GM12874 (cell line): Measurements from ENCODE around the gene ERGIC1.

Experiments used
- TF ChIP-seq, protein P1 (sequence below): IDR thresholded peaks from 2 replicates; pipeline ENCODE4 v1.5.1; 2011; ENCODE audit warnings: low read depth, mild to moderate bottlenecking, control low read depth, low read length, moderate library complexity; ENCODE audit not compliant: insufficient read depth

Gene ERGIC1

DNA sequence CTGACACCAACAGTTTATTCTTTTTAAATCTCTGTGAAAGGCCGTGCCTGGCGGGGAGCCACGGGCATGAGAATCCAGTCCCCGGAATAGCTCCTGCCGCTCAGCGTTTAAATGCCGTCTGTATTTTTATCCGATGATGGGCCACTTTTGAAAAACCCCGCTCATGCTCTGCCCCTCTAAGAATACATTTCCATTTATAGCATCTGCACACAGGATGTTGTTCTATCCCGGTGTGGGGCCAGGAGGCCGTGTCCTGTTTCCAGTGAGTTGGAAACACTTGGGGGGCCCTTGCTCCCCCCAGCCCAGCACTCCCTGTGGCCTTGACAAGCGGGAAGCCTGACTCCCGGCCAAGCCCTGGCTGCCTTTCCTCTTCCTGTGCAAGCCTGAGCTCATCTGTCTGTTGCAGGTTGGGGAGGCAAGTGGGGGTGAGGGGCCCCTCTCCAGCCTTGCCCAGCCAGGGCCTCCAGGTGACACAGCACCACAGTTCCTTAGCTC lies 39.0 kb downstream of the ERGIC1 start:
- TF ChIP-seq, protein P1, sequence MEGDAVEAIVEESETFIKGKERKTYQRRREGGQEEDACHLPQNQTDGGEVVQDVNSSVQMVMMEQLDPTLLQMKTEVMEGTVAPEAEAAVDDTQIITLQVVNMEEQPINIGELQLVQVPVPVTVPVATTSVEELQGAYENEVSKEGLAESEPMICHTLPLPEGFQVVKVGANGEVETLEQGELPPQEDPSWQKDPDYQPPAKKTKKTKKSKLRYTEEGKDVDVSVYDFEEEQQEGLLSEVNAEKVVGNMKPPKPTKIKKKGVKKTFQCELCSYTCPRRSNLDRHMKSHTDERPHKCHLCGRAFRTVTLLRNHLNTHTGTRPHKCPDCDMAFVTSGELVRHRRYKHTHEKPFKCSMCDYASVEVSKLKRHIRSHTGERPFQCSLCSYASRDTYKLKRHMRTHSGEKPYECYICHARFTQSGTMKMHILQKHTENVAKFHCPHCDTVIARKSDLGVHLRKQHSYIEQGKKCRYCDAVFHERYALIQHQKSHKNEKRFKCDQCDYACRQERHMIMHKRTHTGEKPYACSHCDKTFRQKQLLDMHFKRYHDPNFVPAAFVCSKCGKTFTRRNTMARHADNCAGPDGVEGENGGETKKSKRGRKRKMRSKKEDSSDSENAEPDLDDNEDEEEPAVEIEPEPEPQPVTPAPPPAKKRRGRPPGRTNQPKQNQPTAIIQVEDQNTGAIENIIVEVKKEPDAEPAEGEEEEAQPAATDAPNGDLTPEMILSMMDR: no peak

DNA sequence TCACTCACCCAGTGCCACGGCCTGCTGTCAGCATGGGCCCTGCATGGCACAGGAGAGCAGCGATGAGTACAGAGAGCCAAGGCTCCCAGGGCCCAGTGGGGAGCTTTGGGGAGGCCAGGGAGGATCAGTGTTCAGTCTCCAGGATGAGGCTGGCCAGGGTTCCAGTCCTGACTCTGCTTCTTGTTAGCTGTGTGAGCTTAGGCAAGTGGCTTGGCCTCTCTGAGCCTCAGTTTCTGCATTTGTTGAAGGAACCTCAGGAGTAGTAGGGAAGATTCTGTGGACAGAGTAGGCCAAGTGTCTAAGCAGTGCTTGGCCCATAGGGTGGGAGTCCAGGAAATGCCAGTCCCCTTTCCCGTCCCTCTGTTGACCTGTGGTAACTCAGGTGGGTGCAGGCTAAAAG lies 39.5 kb downstream of the ERGIC1 start:
- TF ChIP-seq, protein P1: no peak

DNA sequence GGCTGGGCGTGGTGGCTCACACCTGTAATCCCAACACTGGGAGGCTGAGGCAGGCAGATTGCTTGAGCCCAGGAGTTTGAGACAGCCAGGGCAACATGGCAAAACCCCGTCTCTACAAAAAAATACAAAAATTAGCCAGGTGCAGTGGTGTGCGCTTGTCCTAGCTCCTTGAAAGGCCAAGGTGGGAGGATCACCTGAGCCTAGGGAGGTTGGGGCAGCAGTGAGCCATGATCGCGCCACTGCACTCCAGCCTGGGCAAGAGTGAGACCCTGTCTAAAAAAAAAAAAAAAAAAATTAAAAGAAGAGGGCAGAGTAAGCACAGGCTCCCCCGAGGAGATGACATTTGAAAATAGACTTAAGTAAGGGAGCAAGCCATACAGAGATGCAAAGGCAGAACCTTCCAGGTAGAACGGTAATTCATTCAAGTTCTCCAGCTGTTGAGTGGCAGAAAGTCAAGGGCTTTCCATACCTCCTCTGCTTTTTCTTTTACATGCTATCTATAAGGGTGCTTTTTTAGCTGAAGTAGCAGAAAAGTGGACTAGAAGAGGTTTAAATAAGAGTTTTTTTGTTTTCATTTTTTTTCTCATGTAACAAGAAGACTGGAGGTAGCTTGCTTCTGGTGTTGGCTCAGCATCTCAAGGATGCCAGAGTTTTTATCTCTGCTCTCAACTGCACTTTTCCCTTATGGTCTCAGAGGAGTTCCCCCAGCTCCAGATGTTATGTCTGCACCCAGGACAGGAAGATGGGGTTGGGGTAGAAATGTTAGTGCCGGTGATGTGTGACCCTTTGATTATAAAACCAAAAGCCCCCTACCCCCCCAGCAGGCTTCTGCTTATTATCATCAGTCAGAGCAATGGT lies 40.8 kb downstream of the ERGIC1 start:
- TF ChIP-seq, protein P1: no peak

DNA sequence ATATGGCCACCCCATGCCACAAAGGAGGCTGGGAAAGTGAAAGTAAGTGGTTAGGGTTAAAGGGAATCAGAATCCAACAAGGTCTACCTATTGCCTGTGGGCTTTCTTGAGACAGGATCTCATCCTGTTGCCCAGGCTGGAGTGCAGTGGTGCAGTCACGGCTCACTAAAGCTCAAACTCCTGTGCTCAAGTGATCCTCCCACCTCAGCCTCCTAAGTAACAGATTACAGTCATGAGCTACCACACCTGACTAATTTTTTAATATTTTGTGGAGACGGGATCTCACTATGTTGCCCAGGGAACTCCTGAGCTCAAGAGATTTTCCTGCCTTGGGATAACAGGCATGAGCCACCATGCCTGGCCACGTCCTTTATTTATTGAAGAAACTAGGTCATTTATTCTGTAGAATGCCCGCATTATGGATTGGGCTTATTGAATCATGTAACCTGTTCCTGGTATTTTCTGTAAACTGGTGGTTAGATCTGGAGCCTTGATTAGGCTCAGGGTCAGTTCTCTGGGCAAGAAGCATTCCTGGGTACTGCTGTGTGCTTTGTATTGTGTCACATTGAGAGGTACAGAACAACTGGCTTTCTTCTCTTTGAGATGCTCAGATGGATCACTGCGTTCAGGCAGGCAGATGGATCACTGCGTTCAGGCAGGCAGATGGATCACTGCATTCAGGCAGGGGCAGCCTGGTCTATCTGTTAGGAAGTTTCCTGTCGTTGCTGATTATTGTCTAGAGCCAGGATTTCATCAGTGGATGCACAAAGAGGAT lies 41.6 kb downstream of the ERGIC1 start:
- TF ChIP-seq, protein P1: no peak

DNA sequence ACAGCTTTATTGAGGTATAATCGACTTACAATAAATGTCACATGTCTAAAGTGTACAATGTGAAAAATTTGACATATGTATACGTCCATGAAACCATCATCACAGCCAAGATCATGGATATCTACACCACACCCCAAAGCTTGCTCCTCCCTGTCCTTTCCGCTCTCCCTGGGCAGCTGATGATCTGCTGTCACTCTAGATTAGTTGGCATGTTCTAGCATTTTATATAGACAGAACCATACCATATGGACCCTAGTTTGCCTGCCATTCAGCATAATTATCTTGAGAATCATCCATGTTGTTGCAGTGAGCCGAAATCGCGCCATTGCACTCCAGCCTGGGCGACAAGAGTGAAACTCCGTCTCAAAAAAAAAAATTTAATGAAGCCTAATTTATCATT lies 42.5 kb downstream of the ERGIC1 start:
- TF ChIP-seq, protein P1: no peak

DNA sequence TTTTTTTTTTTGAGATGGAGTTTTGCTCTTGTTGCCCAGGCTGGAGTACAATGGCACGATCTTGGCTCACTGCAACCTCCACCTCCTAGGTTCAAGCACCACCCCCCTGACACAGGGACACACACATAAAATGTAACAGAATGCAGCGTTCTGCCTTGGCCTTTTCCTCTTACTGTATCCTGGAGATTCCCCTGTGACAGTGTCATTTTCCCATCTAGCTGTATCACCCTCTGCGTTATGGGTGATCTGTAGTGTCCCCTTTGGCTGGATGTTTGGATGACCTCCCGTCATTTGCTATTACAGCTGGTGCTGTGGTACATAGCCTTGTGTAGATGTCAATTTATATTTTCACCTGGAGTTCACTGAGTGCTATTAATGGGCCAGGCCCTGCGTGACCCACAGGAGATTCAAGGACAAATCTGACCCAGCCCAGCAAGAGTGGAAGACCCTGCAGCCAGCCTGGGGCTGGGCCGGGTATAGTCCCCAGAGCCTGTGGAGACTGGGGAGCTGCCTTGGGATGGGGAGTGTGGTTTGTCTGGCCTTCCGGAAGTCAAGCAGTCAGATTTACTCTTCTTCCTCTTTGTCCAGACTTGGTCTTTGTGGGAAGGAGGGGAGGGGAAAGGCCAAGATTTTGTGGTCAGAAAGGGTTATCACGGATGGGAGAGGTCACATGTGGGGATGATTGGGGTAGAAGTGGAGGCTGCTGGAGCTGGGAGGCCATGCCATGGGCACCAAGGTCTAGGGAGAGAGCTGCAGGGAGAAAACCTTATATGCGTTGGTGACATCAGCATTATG lies 43.6 kb downstream of the ERGIC1 start:
- TF ChIP-seq, protein P1: no peak

DNA sequence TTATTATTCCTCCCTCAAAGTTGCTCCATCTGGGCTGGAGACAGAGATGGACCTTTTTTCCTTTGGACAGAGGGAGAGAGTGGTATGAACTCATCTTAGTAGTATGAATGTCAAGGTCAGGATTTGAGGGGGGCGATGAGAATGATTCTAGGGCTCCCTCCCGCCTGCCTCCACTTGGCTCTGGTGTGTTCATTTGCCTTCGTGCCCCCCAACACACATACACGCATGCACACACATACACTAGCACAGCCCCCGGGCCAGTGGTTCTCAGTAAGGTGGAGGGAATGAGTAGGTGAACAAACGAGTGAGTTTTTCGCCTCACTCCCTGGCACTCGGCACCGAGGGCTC lies 44.5 kb downstream of the ERGIC1 start:
- TF ChIP-seq, protein P1: no peak
